ENCODE measurements around the gene DCDC2. TPM values are rescaled to one million over a fixed set of nuclear protein-coding genes. Genes with fewer than 3 reads are reported as not detected.
"Not testable (repeated sequence)": the region's sequence is repeated elsewhere in the genome, so short reads cannot be mapped to it uniquely, and the experiment has no call there.

The DCDC2 gene
- total RNA-seq, 2 experiments from 2014 or later: not detected

DNA sequence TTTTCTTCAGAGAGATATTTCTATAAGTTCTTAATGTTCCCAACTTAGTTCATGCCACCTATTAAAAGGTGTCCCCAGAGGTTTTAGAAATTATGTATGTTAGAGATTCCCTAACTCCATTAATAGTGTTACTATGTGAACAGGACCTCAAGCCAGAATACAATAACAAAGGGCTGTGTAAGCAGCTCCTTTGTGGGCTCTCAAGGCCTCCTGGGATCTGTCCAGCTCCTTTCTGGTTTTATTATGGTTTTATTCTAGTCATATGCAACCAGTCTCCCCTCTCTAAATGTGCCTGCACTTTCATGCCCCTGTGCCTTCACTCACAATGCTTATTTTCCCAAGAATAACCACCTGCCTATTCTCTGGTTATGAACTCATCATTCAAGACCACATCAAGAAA, 209.2 kb downstream of the DCDC2 start:
- no peaks in the 10 kb centered on the region for H3K27me3 Mint-ChIP-seq
- no peaks in the 10 kb centered on the region for H3K9me3 Mint-ChIP-seq
- no peaks in the 10 kb centered on the region for H3K4me1 Mint-ChIP-seq
- H3K4me3 Mint-ChIP-seq: no peak overlapping the region
- DNase-seq: no peak
- ChIA-PET CTCF (no interaction called here), POLR2A (no interaction called here)
- H3K36me3 Mint-ChIP-seq (ENCODE audit: low read depth): no peaks in the 10 kb centered on the region
- no peak overlapping the region for H3K27ac Mint-ChIP-seq

DNA sequence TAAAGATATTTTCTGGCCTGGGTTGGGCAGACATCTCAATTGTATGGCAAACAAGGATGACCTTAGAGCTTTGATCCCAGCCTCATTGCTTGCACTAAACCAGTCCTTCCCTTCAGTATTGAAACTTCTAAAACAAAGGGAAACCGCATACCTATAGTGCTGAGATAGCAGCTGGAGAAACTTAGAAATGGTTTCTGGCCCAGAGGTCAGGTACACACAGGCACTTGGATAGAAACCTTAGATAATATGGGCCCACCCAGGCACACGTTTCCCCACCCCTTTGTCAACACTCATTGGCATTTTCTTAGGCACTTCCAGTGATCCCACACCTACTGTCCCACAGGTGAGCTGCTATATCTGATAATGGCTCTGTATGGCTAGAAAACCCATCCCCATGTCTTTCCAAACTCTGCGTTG, 209.7 kb downstream of the DCDC2 start:
- H3K27me3 Mint-ChIP-seq: no peaks in the 10 kb centered on the region
- no peak overlapping the region for H3K4me3 Mint-ChIP-seq
- DNase-seq: no peak
- H3K9me3 Mint-ChIP-seq: no peaks in the 10 kb centered on the region
- H3K4me1 Mint-ChIP-seq: no peaks in the 10 kb centered on the region
- ChIA-PET CTCF (no interaction called here), POLR2A (no interaction called here)
- no peak overlapping the region for H3K27ac Mint-ChIP-seq
- no peaks in the 10 kb centered on the region for H3K36me3 Mint-ChIP-seq (ENCODE audit: low read depth)

DNA sequence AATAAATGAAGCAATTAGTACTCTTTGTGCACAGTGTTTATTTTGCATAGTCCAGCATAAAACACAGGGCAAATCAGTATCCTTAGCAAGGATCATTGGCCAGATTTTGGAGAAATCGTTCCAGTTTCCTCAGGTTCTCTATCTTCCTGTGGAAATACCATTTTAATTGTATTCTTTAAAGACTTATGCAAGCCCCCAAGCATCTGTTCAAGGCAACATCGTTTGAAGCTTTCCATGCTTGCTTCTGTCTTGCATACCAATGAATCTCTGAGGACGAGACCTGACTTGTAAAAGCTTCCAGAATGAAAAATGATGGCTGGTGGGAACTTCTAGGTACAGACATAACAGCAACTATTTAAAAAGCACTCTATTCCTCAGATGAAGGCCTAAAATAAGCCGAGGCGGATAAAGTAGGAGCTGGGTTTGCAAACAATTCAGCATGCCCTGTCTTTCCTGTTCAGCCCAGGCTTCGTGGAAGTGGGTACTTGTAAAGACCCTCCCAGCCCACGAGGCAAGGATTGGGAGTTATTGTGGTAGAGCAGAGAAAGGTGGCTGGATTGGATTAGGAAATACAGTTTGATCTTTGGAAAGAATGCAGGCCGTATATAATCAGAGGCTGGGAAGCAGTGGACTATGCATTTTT, 210.2 kb downstream of the DCDC2 start:
- Mint-ChIP-seq H3K27me3 (no peaks in the 10 kb centered on the region), H3K9me3 (no peaks in the 10 kb centered on the region), H3K36me3 (ENCODE audit: low read depth) (no peaks in the 10 kb centered on the region), H3K27ac (no peak overlapping the region), H3K4me1 (no peaks in the 10 kb centered on the region), H3K4me3 (no peak overlapping the region)
- POLR2A ChIA-PET: no interaction called here
- CTCF ChIA-PET: no interaction called here
- DNase-seq: no peak

DNA sequence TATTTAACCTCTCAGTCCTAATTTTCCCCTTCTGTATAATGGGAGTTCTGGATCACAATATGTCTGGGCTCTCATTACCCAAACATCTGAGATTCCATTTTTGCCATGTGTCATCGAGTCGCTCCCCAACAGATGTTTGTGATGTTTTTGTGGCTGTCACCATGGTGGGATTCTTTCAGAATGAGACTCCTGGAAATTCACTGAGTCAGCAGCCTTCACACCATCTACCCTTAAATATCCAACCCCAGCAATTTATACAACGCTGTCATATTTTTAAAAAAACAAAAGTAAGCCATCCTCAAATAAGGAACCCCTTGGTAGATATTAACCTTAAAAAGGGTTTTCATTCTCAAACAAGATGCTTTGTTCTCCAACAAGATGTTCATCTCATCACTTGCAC, 211.0 kb downstream of the DCDC2 start:
- no peaks in the 10 kb centered on the region for H3K27me3 Mint-ChIP-seq

DNA sequence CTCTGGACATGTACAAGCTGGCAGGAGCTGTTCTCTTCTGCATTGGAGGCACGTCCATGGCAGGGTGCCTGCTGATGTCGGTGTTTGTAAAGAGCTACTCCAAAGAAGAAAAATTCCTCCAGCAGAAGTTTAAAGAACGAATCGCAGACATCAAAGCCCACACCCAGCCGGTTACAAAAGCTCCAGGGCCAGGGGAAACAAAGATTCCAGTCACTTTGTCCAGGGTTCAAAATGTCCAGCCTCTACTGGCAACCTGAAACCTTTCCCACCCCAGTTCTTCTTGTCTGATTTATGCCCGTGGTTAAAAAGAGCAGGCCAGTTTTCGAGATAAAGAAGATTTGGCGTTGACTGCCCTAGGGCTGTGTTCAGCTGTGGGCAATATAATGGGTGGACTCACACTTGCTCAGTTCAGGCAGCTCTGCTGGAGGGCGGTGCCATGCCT, 212.1 kb downstream of the DCDC2 start:
- ChIA-PET CTCF (no interaction called here), POLR2A (no interaction called here)
- H3K4me1 Mint-ChIP-seq: no peaks in the 10 kb centered on the region
- DNase-seq: no peak
- H3K36me3 Mint-ChIP-seq (ENCODE audit: low read depth): no peaks in the 10 kb centered on the region
- no peaks in the 10 kb centered on the region for H3K9me3 Mint-ChIP-seq
- no peaks in the 10 kb centered on the region for H3K27me3 Mint-ChIP-seq
- H3K27ac Mint-ChIP-seq: no peak overlapping the region
- H3K4me3 Mint-ChIP-seq: no peak overlapping the region

More for the DNA sequence above, 211.0 kb downstream of the DCDC2 start:
- H3K9me3 Mint-ChIP-seq: no peaks in the 10 kb centered on the region
- no peaks in the 10 kb centered on the region for H3K36me3 Mint-ChIP-seq (ENCODE audit: low read depth)
- no peak for DNase-seq
- ChIA-PET CTCF (no interaction called here), POLR2A (no interaction called here)
- no peak overlapping the region for H3K4me3 Mint-ChIP-seq
- H3K4me1 Mint-ChIP-seq: no peaks in the 10 kb centered on the region
- no peak overlapping the region for H3K27ac Mint-ChIP-seq

DNA sequence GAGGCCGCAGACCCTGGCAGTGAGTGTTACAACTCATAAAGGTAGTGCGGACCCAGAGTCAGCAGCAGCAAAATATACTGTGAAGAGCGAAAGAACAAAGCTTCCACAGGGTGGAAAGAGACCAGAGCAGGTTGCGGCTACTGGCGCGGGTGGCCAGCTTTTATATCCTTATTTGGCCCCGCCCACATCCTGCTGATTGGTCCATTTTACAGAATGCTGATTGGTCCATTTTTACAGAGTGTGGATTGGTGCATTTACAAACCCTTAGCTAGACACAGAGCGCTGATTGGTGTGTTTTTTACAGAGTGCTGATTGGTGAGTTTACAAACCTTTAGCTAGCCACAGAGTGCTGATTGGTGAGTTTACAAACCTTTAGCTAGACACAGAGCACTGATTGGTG, 215.1 kb downstream of the DCDC2 start:
- H3K27me3 Mint-ChIP-seq; DNase-seq; POLR2A ChIA-PET; H3K27ac Mint-ChIP-seq; H3K36me3 Mint-ChIP-seq (ENCODE audit: low read depth); H3K4me1 Mint-ChIP-seq; H3K4me3 Mint-ChIP-seq; H3K9me3 Mint-ChIP-seq; CTCF ChIA-PET: not testable (repeated sequence)

DNA sequence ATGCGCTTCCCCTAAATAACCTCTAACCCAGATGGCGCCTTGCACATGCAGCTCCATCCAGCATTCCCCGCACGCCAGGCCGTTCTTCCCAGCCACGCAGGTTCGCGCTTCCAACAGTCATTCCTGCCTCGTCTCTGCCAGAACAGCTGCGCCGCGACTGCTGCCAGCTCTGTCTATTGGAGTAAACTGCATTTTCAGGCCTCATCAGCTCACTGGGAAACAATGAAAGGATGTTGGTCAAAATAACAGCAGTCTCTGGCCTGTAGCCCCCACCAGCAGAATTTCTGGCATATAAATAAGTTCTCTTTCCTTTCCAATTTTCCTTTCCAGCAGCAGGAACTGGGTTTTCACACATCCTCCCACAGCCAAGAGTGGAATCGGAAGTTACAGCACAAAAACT, 217.3 kb downstream of the DCDC2 start:
- H3K36me3 Mint-ChIP-seq (ENCODE audit: low read depth): no peaks in the 10 kb centered on the region
- no peak for DNase-seq
- no peak overlapping the region for H3K27ac Mint-ChIP-seq
- no peaks in the 10 kb centered on the region for H3K4me1 Mint-ChIP-seq
- no peaks in the 10 kb centered on the region for H3K27me3 Mint-ChIP-seq
- POLR2A ChIA-PET: no interaction called here
- CTCF ChIA-PET: no interaction called here
- H3K9me3 Mint-ChIP-seq: no peaks in the 10 kb centered on the region
- H3K4me3 Mint-ChIP-seq: no peak overlapping the region

DNA sequence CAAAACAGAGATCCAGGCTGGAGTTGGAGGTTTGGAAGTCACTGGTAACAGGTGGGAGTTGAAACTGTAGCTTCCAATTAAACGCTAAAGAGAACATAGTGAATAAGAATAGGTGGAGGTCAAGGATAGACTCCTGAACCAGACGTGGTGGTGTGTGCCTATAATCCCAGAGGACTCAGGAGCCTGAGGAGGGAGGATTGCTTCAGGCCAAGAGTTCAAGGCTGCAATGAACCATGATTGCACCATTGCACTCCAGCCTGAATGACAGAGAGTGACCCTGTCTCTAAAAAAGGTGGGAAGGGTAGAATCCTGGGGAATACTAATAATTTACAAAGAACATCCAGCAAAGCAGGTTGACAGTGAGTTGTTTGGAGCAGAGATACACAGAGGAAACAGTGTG, 218.2 kb downstream of the DCDC2 start:
- H3K27ac Mint-ChIP-seq: no peak overlapping the region
- DNase-seq: no peak
- H3K27me3 Mint-ChIP-seq: no peaks in the 10 kb centered on the region
- H3K36me3 Mint-ChIP-seq (ENCODE audit: low read depth): no peaks in the 10 kb centered on the region
- no peaks in the 10 kb centered on the region for H3K4me1 Mint-ChIP-seq
- H3K4me3 Mint-ChIP-seq: no peak overlapping the region
- no peaks in the 10 kb centered on the region for H3K9me3 Mint-ChIP-seq
- ChIA-PET POLR2A (no interaction called here), CTCF (no interaction called here)

DNA sequence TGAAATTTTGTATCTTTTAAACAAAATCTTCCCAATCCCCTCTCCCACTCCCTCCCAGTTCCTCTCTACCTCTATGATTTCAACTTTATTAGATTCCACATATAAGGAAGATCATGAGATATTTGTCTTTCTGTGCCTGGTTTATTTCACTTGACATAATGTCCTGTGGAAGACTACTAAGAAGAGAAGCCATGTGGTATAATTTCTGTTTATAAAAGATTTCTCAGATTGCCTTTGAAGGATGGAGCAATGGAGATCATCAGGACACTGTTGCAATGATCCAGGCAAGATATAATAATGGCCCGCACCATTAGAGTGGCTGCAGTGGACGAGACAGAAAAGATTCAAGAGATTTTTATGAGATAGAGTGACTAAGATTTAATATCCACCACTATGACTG, 218.8 kb downstream of the DCDC2 start:
- DNase-seq: no peak
- POLR2A ChIA-PET: no interaction called here
- Mint-ChIP-seq H3K27ac (no peak overlapping the region), H3K4me1 (no peaks in the 10 kb centered on the region), H3K27me3 (no peaks in the 10 kb centered on the region), H3K36me3 (ENCODE audit: low read depth) (no peaks in the 10 kb centered on the region), H3K9me3 (no peaks in the 10 kb centered on the region), H3K4me3 (no peak overlapping the region)
- CTCF ChIA-PET: no interaction called here

DNA sequence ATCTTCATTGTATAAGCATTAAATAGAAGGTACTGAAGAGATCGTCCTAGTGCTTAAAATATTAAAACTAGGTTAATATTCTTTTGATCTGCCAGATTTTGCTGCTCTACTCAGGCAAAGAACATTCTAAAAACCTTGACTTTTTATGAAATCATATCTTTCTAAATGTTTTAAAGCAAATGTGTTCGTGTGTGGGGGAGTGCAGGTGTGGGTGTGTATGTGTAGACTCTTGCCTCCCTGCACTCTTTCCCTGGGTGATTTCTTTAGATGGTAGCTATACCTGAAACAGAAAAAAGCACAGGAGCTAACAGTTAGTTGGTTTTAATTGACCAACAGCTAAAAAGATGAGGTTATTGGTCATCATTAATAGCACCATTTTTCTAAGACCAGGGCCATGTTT, 226.1 kb downstream of the DCDC2 start:
- H3K4me1 Mint-ChIP-seq: no peaks in the 10 kb centered on the region
- POLR2A ChIA-PET: no interaction called here
- H3K36me3 Mint-ChIP-seq (ENCODE audit: low read depth): no peaks in the 10 kb centered on the region

DNA sequence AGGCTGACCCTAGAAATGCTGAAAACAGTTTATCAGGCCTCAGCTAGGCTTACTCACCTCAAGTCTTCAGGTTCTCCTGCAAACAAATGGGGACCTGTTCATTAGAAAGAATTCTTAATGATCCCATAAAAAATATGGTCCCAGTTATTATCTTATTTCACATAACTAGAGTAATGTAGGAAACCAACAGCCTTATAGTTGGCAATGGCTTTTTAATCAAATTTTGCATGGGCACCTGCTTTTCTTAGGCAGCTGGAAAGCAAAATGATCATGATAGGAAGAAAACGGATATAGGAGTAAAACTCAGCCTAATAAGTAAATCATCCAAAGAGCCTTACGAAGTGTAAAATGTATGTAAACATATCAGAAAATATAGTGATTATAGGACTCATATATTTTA, 230.5 kb downstream of the DCDC2 start:
- ChIA-PET CTCF (no interaction called here), POLR2A (no interaction called here)
- no peak for DNase-seq
- Mint-ChIP-seq H3K4me3 (no peak overlapping the region), H3K27ac (no peak overlapping the region), H3K9me3 (peaks cover 2% of the 10 kb centered on the region), H3K27me3 (peaks cover 20% of the 10 kb centered on the region), H3K4me1 (peaks cover 3% of the 10 kb centered on the region), H3K36me3 (ENCODE audit: low read depth) (no peaks in the 10 kb centered on the region)

More for the DNA sequence above, 226.1 kb downstream of the DCDC2 start:
- Mint-ChIP-seq H3K27me3 (peaks cover 6% of the 10 kb centered on the region), H3K4me3 (no peak overlapping the region), H3K9me3 (peaks cover 1% of the 10 kb centered on the region), H3K27ac (no peak overlapping the region)
- CTCF ChIA-PET: interaction anchor here (1.1 kb wide), 1 partner anchor 26 kb away, joined by 6 read pairs; no protein-coding TSS in a partner anchor
- no peak for DNase-seq

DNA sequence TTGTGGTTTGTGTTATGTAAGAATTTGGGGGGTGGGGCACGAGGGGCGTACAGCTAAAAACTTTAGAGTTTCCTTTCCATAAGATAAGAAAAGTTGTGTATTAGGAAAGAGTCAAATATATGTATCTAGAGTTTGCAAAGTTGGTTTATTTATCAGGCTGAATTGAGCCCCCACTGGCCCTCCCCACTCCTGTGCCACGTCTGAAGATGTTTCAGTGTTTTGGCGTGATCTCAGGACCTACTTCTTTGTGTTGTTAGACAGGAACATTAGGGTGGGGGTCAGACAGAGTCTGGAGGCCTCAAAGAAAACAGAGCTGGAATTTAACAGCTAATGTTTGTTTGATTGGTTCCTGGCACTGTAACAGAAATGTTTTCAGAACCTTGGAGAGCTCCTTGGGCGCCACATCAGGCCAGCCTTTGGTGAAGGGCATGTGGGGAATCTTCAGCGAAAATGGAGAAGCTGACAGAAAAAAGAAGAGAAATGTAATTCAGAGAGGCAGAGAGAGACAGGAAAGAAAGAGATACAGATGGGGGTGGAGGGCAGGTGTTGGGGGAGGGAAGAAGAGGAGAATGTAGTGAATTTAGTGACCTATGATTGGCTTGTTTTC, 231.2 kb downstream of the DCDC2 start:
- DNase-seq: peak; percentile 54
- CTCF ChIA-PET: no interaction called here

DNA sequence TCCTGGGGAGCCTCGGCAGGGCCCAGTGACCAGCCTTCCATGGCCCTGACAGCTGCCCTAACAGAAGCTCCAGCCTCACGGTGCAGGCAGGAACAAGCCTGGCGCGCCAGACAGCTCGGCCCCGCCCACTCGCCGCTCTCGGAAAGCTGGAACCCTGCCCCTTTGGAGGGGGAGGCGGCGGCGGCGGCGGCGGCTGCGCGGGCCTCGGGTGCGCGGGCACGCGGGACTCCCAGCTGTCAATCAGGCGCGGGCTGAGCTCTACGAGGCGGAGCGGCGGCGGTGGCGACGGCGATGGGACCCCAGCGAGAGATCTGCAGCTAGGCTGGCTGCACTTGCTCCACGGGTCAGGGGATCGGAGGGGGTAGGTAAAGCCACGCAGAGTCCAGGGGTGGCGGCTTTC, 231.9 kb downstream of the DCDC2 start, which contains the start of gene NRSN1:
NRSN1 (plus strand) TSS at position 236 of the 400 bp plus-strand sequence. CDS start 8,113 bp downstream, outside the sequence.
- Mint-ChIP-seq H3K27me3 (peaks cover 17% of the 10 kb centered on the region), H3K27ac (no peak within 1 kb of the TSS), H3K4me3 (no peak within 1 kb of the TSS), H3K9me3 (peaks cover 2% of the 10 kb centered on the region), H3K36me3 (ENCODE audit: low read depth) (no peaks in the 10 kb centered on the region), H3K4me1 (peaks cover 3% of the 10 kb centered on the region)
- ChIA-PET POLR2A (no interaction called here), CTCF (no interaction called here)
- DNase-seq: no peak

More for the DNA sequence above, 231.2 kb downstream of the DCDC2 start:
- peaks cover 3% of the 10 kb centered on the region for H3K4me1 Mint-ChIP-seq
- peaks cover 2% of the 10 kb centered on the region for H3K9me3 Mint-ChIP-seq
- POLR2A ChIA-PET: no interaction called here
- H3K27ac Mint-ChIP-seq: no peak overlapping the region
- peaks cover 20% of the 10 kb centered on the region for H3K27me3 Mint-ChIP-seq
- H3K36me3 Mint-ChIP-seq (ENCODE audit: low read depth): no peaks in the 10 kb centered on the region
- no peak overlapping the region for H3K4me3 Mint-ChIP-seq

DNA sequence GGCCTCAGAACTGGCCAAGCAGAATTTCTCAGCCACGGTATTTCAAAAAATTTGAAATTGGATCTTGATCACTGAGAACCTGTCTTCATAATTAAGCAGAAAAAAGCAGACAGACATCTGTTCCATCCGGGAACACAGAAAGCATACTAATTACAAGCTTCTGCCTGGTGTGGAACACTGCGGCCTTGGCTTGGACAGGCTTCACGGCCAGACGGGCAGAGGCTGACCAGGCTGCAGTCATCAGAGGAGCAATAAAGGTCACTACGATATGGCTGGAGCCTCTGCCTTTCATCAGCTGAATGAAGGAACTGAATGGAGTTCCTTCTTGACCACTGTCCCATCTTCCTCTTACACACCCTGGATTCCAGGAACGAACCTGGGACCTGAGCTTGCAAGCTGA, 235.7 kb downstream of the DCDC2 start:
- H3K27me3 Mint-ChIP-seq: peaks cover 17% of the 10 kb centered on the region
- no peak overlapping the region for H3K4me3 Mint-ChIP-seq
- CTCF ChIA-PET: interaction anchor here (0.5 kb wide), 1 partner anchor 74 kb away, joined by 4 read pairs; no protein-coding TSS in a partner anchor
- POLR2A ChIA-PET: no interaction called here
- no peaks in the 10 kb centered on the region for H3K36me3 Mint-ChIP-seq (ENCODE audit: low read depth)
- no peak for DNase-seq
- H3K4me1 Mint-ChIP-seq: peaks cover 3% of the 10 kb centered on the region
- H3K9me3 Mint-ChIP-seq: peaks cover 2% of the 10 kb centered on the region
- no peak overlapping the region for H3K27ac Mint-ChIP-seq
